Upper lobe of right lung (tissue), 1 donor: Measurements from ENCODE around the gene OR12D1. TPM values are rescaled to one million over a fixed set of nuclear protein-coding genes. Genes with fewer than 3 reads are reported as not detected.

Experiments
- ATAC-seq: fragments of 200-7000 bp; cut with Tn5 transposase; one replicate; pipeline ENCODE4 v1.9.1; 2020; ENCODE audit warnings: mild to moderate bottlenecking, moderate library complexity
- DNase-seq: peaks from one replicate; pipeline ENCODE4 v3.0.0-alpha.2; 2020
- H3K27ac ChIP-seq: fragments of 200-600 bp; one replicate; pipeline ENCODE4 v1.8.0; 2022
- H3K27me3 ChIP-seq: fragments of 200-600 bp; one replicate; pipeline ENCODE4 v1.8.0; 2022; ENCODE audit warnings: mild to moderate bottlenecking
- H3K36me3 ChIP-seq: fragments of 200-600 bp; one replicate; pipeline ENCODE4 v1.8.0; 2022
- H3K4me1 ChIP-seq: fragments of 200-600 bp; one replicate; pipeline ENCODE4 v1.8.0; 2022
- H3K4me3 ChIP-seq: fragments of 200-600 bp; one replicate; pipeline ENCODE4 v1.8.0; 2022; ENCODE audit warnings: mild to moderate bottlenecking
- H3K9me3 ChIP-seq: fragments of 200-600 bp; one replicate; pipeline ENCODE4 v1.8.0; 2022
- CTCF ChIP-seq: fragments of 200-600 bp; IDR thresholded peaks from one replicate; pipeline ENCODE4 v1.8.0; 2022; ENCODE audit warnings: antibody characterized with exemption
- intact Hi-C: fragments of 100-400 bp; cut with DNase I; formaldehyde crosslinking; loops from one replicate; pipeline ENCODE4 v1.11.0; 2022
- total RNA-seq: library from RNA; stranded (reverse); fragmentation: NEBNext Ultra II Directional; extraction: Animal tissue kit (Norgen Biotek cat#: 25700); gene quantifications from one replicate; pipeline ENCODE4 v1.2.1, GENCODE V29; 2021
- donor health status: DM: no; HTN: yes; CAD: no; lungs with severe emphysema.

Gene OR12D1
- total RNA-seq, 1 donor from 2014 or later: not detected

- DNase-seq (no peak), ATAC-seq (no peak)
- intact Hi-C loops: no loop called here
- Histone ChIP-seq H3K36me3 (no peaks in the 10 kb centered on the region), H3K9me3 (no peaks in the 10 kb centered on the region), H3K4me1 (no peaks in the 10 kb centered on the region), H3K27me3 (no peaks in the 10 kb centered on the region), H3K27ac (no peak overlapping the region), H3K4me3 (no peak overlapping the region)
- TF ChIP-seq CTCF: no peak
Measured at GRCh38 chr6:29399525-29399924, 15.2 kb upstream of the OR12D1 start.

DNA sequence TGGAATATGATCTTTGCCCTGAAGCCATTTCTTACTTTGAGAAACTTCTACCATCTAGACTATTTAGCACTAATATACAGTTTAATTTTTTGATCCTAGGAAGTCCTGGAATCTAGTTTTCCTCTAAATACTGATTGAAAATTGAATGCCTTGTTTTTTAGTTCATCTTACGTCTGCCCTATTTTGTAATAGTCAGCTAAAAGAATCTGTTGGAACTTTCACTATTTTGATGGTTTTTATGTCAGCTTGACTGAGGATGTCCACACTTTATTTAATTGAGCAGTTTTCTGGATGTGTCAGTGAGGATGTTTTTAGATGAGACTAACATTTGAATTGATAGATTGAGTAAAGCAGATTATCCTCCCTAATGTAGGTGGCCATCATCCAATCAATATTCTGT lies 10.9 kb upstream of the OR12D1 start:
- ATAC-seq (no peak), DNase-seq (no peak)
- Histone ChIP-seq H3K9me3 (no peaks in the 10 kb centered on the region), H3K4me3 (no peak overlapping the region), H3K27ac (no peak overlapping the region), H3K4me1 (no peaks in the 10 kb centered on the region), H3K27me3 (no peaks in the 10 kb centered on the region), H3K36me3 (no peaks in the 10 kb centered on the region)
- intact Hi-C loops: no loop called here
- TF ChIP-seq CTCF: no peak

DNA sequence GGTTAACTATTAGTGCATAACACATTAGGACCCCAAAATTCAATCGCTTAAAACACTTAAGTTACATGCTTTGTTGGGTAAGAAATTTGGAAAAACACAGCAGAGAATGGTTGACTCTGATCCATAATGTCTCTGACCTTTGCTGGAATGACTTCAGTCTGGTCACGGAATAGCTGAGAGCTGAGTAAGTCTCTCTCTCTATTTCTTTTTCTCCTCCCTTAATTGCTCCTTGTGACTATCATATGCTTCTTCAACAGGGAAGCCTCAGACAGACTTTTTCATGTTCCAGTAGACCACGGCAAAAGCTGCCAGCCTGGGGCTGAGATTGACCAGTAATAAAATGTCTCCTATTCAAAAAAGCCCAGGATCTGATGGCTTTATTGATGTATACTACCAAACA lies 4.8 kb downstream of the OR12D1 start:
- no peaks in the 10 kb centered on the region for H3K9me3 ChIP-seq
- ATAC-seq (no peak), DNase-seq (no peak)
- H3K4me3 ChIP-seq: no peak overlapping the region
- no peak overlapping the region for H3K27ac ChIP-seq
- no peaks in the 10 kb centered on the region for H3K27me3 ChIP-seq
- no peaks in the 10 kb centered on the region for H3K36me3 ChIP-seq
- H3K4me1 ChIP-seq: no peaks in the 10 kb centered on the region
- no peak for TF ChIP-seq CTCF
- intact Hi-C loops: no loop called here

DNA sequence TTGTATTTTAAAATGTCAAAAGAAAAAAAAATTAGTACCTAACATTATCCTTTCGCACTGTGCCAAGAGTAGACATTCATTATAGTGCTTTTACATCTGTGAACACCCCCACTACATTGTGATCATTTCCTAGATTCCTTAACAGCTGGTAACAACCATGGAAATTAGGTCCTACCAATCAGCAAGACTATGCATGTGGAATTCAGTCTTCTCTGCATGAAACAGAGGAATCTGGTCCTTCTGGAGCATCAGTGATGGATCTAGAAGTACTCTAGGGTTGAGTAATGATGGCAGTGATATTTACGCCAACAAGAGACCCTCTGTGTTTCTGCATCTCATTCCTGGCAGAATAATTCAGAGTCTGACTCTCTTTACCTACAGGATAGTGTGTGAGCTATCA lies 9.4 kb downstream of the OR12D1 start:
- Histone ChIP-seq H3K4me1 (no peaks in the 10 kb centered on the region), H3K4me3 (no peak overlapping the region), H3K27me3 (no peaks in the 10 kb centered on the region), H3K36me3 (no peaks in the 10 kb centered on the region), H3K9me3 (no peaks in the 10 kb centered on the region), H3K27ac (no peak overlapping the region)
- DNase-seq: no peak
- no peak for TF ChIP-seq CTCF
- intact Hi-C loops: no loop called here
- no peak for ATAC-seq

GRCh38 chr6:29424575-29424974 lies 9.8 kb downstream of the OR12D1 start:
- H3K36me3 ChIP-seq: no peaks in the 10 kb centered on the region
- H3K27me3 ChIP-seq: no peaks in the 10 kb centered on the region
- intact Hi-C loops: no loop called here
- no peak for TF ChIP-seq CTCF
- ATAC-seq: no peak
- no peak overlapping the region for H3K27ac ChIP-seq
- no peak overlapping the region for H3K4me3 ChIP-seq
- no peak for DNase-seq
- no peaks in the 10 kb centered on the region for H3K4me1 ChIP-seq
- no peaks in the 10 kb centered on the region for H3K9me3 ChIP-seq

DNA sequence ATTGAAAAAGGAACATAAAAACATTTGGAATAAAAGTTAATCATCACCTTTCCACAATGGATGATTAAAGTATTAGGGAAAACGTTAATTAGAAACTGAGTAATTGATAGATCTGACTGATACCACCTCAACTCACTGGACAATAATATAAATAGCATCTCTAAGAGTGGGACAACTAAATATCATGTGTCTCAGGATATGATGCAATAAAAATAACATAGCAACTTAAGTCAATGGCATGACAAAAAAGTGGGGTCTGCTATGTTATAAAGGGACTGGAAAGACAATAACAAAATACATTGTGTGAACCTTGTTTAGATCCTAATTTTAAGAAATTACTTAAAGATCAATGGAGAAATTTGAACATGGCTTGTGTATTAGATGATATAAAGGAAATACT lies 10.3 kb downstream of the OR12D1 start:
- no peak for ATAC-seq
- Histone ChIP-seq H3K36me3 (no peaks in the 10 kb centered on the region), H3K4me3 (no peak overlapping the region), H3K27ac (no peak overlapping the region), H3K4me1 (no peaks in the 10 kb centered on the region), H3K9me3 (no peaks in the 10 kb centered on the region), H3K27me3 (no peaks in the 10 kb centered on the region)
- TF ChIP-seq CTCF: no peak
- no peak for DNase-seq
- intact Hi-C loops: no loop called here
